ENCODE results near the gene SRP68.

The SRP68 gene

GRCh38 chr17:76002100-76002499 is 70.2 kb downstream of the SRP68 start:
- TF ChIP-seq ZFP3 (CRISPR knock-in tag; IDR thresholded peaks at IDR 0.05) (no peak), RARB (CRISPR knock-in tag; IDR thresholded peaks at IDR 0.05) (no peak), SNAI2 (CRISPR knock-in tag; IDR thresholded peaks at IDR 0.05) (no peak), BACH2 (CRISPR knock-in tag; IDR thresholded peaks at IDR 0.05; ENCODE audit: borderline replicate concordance) (no peak), ZNF8 (CRISPR knock-in tag; IDR thresholded peaks at IDR 0.05) (no peak), CSRNP3 (CRISPR knock-in tag; IDR thresholded peaks at IDR 0.05) (no peak), TOX (CRISPR knock-in tag; IDR thresholded peaks at IDR 0.05; ENCODE audit: borderline replicate concordance) (no peak), OSR1 (CRISPR knock-in tag; IDR thresholded peaks at IDR 0.05) (no peak), ZNF565 (CRISPR knock-in tag; conservative IDR thresholded peaks at IDR 0.05; ENCODE audit: low read depth) (no peak), ZFP30 (CRISPR knock-in tag; IDR thresholded peaks at IDR 0.05) (no peak), TCF4 (CRISPR knock-in tag; IDR thresholded peaks at IDR 0.05; ENCODE audit: borderline replicate concordance) (no peak), ESRRG (CRISPR knock-in tag; IDR thresholded peaks at IDR 0.05) (no peak), ARNTL (CRISPR knock-in tag; IDR thresholded peaks at IDR 0.05; ENCODE audit: borderline replicate concordance, low read depth) (no peak), ISL1 (CRISPR knock-in tag; IDR thresholded peaks at IDR 0.05) (no peak), TSHZ2 (CRISPR knock-in tag; IDR thresholded peaks at IDR 0.05) (no peak), PPARA (CRISPR knock-in tag; IDR thresholded peaks at IDR 0.05; ENCODE audit: borderline replicate concordance) (no peak), ZNF70 (CRISPR knock-in tag; IDR thresholded peaks at IDR 0.05) (no peak), PATZ1 (CRISPR knock-in tag; IDR thresholded peaks at IDR 0.05; ENCODE audit: borderline replicate concordance) (no peak)
- TF ChIP-seq, protein P1, sequence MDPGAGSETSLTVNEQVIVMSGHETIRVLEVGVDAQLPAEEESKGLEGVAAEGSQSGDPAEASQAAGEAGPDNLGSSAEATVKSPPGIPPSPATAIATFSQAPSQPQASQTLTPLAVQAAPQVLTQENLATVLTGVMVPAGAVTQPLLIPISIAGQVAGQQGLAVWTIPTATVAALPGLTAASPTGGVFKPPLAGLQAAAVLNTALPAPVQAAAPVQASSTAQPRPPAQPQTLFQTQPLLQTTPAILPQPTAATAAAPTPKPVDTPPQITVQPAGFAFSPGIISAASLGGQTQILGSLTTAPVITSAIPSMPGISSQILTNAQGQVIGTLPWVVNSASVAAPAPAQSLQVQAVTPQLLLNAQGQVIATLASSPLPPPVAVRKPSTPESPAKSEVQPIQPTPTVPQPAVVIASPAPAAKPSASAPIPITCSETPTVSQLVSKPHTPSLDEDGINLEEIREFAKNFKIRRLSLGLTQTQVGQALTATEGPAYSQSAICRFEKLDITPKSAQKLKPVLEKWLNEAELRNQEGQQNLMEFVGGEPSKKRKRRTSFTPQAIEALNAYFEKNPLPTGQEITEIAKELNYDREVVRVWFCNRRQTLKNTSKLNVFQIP (CRISPR knock-in tag; IDR thresholded peaks at IDR 0.05; ENCODE audit: borderline replicate concordance, low read depth), result no peak
- no peak for ATAC-seq

- no peak for TF ChIP-seq CSDC2 (CRISPR knock-in tag; IDR thresholded peaks at IDR 0.05)
- TF ChIP-seq SNAI2 (CRISPR knock-in tag; IDR thresholded peaks at IDR 0.05), result no peak
- TF ChIP-seq ZFP30 (CRISPR knock-in tag; IDR thresholded peaks at IDR 0.05), result no peak
- TF ChIP-seq GLIS3 (CRISPR knock-in tag; IDR thresholded peaks at IDR 0.05), result no peak
- no peak for TF ChIP-seq ZFP3 (CRISPR knock-in tag; IDR thresholded peaks at IDR 0.05)
- TF ChIP-seq ISL1 (CRISPR knock-in tag; IDR thresholded peaks at IDR 0.05), result no peak
- TF ChIP-seq, protein P2, sequence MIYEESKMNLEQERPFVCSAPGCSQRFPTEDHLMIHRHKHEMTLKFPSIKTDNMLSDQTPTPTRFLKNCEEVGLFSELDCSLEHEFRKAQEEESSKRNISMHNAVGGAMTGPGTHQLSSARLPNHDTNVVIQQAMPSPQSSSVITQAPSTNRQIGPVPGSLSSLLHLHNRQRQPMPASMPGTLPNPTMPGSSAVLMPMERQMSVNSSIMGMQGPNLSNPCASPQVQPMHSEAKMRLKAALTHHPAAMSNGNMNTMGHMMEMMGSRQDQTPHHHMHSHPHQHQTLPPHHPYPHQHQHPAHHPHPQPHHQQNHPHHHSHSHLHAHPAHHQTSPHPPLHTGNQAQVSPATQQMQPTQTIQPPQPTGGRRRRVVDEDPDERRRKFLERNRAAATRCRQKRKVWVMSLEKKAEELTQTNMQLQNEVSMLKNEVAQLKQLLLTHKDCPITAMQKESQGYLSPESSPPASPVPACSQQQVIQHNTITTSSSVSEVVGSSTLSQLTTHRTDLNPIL (CRISPR knock-in tag; IDR thresholded peaks at IDR 0.05; ENCODE audit: low read depth), result no peak
These were observed 71.4 kb downstream of the SRP68 start, which contains the start of gene CDK3 for GRCh38 chr17:76000755-76001521. Gene CDK3 (plus strand): TSS chr17:76000855. CDS start chr17:76001426, 571 bp downstream.

More at GRCh38 chr17:76000755-76001521, 71.4 kb downstream of the SRP68 start, which contains the start of gene CDK3:
- ATAC-seq, result no peak; the same call in 2 of the 3 replicates
